Hematopoietic multipotent progenitor cell (in vitro differentiated cells): ENCODE measurements around the gene ZHX3. TPM values are rescaled to one million over a fixed set of nuclear protein-coding genes. Genes with fewer than 3 reads are reported as not detected.

Experiments used
- DNase-seq, 3 donors: peaks; one replicate each; pipeline ENCODE4 v3.0.0-alpha.2; 2011 to 2015; ENCODE audit warnings: low read depth in 2 of 3, low spot score in 2 of 3
- total RNA-seq: library from RNA; depleted of rRNA; stranded (reverse); fragments of >200 nt; gene quantifications from one replicate; pipeline ENCODE4 v1.2.3, GENCODE V29; 2012

ZHX3 gene
- total RNA-seq, 1 donor: 4.0 TPM

GRCh38 chr20:41232973-41233926 lies 84.3 kb downstream of the ZHX3 start:
- peak in 2 of 3 donors; percentile 41 to 55 for DNase-seq

- DNase-seq: no peak
Measured at GRCh38 chr20:41231136-41231535, 86.4 kb downstream of the ZHX3 start.

- no peak for DNase-seq
Measured at GRCh38 chr20:41230136-41230535, 87.4 kb downstream of the ZHX3 start.

GRCh38 chr20:41229259-41229658 lies 88.3 kb downstream of the ZHX3 start:
- DNase-seq: no peak

- DNase-seq: no peak
Measured at GRCh38 chr20:41228858-41229257, 88.7 kb downstream of the ZHX3 start.

- DNase-seq: no peak
Measured at GRCh38 chr20:41226426-41226825, 91.1 kb downstream of the ZHX3 start.

- DNase-seq: peak in 1 of 3 donors; percentile 56
Measured at GRCh38 chr20:41225091-41225490, 92.4 kb downstream of the ZHX3 start.

GRCh38 chr20:41224281-41224680 lies 93.2 kb downstream of the ZHX3 start:
- DNase-seq: peak in 1 of 3 donors; percentile 9

GRCh38 chr20:41223112-41223511 lies 94.4 kb downstream of the ZHX3 start:
- DNase-seq: no peak

GRCh38 chr20:41222703-41223102 lies 94.8 kb downstream of the ZHX3 start:
- no peak for DNase-seq

- DNase-seq: no peak
Measured at GRCh38 chr20:41222296-41222695, 95.2 kb downstream of the ZHX3 start.

GRCh38 chr20:41221614-41222218 lies 95.8 kb downstream of the ZHX3 start:
- DNase-seq: no peak

GRCh38 chr20:41219824-41220223 lies 97.7 kb downstream of the ZHX3 start:
- no peak for DNase-seq

- no peak for DNase-seq
Measured at GRCh38 chr20:41218466-41218865, 99.1 kb downstream of the ZHX3 start.

GRCh38 chr20:41217422-41217821 lies 100.1 kb downstream of the ZHX3 start:
- no peak for DNase-seq

GRCh38 chr20:41214666-41215065 lies 102.9 kb downstream of the ZHX3 start:
- no peak for DNase-seq

- DNase-seq: no peak
Measured at GRCh38 chr20:41214202-41214601, 103.3 kb downstream of the ZHX3 start.

- no peak for DNase-seq
Measured at GRCh38 chr20:41213150-41213820, 104.2 kb downstream of the ZHX3 start.

GRCh38 chr20:41205313-41205712 lies 112.2 kb downstream of the ZHX3 start:
- DNase-seq: no peak

GRCh38 chr20:41204304-41205265 lies 112.9 kb downstream of the ZHX3 start:
- no peak for DNase-seq
